Activated gamma-delta T cell treated with Interleukin-2 at 50 U/mL for 16 hours (primary cell): Measurements from ENCODE around the gene C6orf136.
A peak's percentile ranks its signal among the peaks of the same experiment; 100 is the strongest.

Experiments used
- DNase-seq: peaks from one replicate; pipeline ENCODE4 v3.0.0-alpha.2; 2020

Gene C6orf136

DNA sequence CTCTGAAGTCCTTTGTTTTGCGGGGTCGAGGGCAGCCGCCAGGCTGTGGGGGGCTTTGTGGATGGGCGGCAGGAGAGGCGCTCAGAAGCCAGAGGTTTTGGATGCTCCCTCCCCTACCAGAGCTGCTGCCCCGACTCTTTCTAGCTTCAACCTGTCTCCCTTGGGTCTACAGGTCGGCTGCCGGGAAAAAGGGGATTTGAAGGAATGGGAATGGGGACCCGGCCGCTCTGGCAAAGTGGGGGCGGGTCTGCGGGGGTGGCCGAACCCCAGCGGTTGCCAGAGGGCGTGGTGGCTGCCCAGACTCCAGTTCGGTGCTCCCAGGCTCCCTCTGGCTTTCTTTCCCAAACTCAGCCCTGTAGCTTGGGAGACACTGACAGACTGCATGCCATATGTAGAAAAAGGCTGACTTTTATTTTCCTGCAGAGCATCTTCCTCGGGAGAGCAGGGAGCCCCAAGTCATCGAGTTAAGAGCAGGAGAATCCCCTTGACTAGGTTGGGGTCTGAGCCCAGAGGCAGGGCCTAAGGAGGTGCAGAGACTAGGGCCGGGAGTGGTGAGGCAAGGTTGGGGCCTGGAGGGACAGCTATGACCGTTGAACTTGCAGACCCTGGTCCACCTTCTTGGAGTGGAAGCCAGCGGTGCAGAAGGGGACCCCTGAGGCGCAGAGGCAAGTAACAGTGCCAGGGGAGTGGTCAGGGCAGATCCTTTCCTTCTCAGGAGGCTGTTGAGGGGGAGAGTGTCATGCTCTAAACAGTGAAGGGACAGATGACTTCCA is 40.9 kb downstream of the C6orf136 start:
- DNase-seq = no peak

DNA sequence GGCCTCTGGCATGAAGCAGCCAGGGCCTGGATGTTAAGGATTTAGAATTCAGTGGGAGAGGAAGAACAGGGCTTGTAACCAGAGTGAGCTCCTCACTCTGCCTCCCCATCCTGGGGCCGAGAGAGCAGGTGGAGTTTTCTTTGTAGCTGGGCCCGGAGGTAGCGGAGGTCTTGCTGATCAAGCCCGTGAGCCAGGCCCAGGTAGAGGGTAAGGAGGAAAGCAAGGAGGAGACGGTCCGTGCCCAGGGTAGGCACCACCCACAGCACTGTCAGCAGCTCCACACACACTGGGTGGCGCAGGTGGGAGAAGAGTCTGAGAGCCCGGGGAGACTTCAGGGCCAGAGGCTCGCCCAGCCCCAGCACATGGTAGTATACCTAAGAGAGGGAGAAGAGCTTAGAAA is 41.6 kb downstream of the C6orf136 start:
- no peak for DNase-seq

GRCh38 chr6:30689022-30689865 is 42.3 kb downstream of the C6orf136 start:
- DNase-seq = no peak

- no peak for DNase-seq
These were observed 43.1 kb downstream of the C6orf136 start for GRCh38 chr6:30689985-30690384.

DNA sequence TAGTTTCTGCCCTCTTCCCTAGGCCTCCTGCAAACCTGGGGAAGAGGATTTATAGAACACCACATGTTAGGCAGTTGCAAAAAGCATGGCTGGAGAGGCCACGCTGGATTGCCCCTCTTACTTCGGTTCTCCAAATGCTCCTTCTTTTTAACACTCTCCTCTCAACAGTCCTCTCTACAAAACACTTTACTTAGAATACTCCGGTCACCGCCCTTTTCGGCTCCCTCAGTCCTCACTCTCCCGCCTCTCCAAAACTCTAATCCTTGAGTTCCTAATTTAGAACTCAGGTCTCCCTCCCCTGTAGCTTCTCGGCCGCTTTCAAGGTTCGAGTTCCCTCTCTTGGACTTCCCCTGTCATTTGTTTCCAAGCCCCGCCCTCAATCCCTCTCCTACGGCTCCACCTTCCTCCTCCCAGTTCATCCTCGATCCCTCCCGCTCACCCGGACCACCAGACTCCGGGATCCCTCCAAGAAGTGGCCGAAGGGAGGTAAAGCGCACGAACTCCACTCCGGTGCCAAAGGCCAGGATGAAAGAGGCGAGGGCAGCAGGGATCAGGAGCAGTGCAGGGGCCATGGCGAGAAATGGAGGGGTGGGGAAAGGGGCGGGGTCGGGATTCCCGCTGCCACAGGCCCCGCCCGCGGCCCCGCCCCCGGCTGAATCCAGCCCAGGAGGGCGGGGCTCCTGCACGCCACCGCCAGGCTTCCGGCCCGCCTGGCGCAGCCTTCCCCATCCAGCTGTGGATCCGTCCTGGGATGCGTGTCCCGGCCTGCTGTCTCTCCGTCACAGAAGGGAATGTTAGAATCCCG is 43.7 kb downstream of the C6orf136 start, which contains the start of gene NRM:
NRM (minus strand) TSS at position 582 of the 805 bp plus-strand sequence; CDS start at position 572, 10 bp downstream.
- peak; percentile 52 for DNase-seq

- DNase-seq = no peak
These were observed 44.4 kb downstream of the C6orf136 start for GRCh38 chr6:30691208-30691847.

DNA sequence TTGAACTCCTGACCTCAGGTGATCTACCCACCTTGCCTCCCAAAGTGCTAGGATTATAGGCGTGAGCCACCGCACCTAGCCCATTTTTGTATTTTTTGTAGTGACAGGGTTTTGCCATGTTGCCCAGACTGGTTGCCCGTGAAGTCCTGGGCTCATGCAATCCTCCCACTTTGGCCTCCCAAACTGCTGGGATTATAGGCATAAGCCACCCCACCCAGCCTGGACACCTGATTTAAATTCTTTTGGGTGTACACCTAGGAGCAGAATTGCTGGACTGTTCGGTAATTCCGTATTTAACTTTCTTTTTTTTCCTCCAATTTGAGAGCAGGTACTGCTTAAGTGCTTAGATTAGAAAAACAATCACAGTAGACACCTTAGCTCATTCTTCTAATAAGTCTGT is 49.5 kb downstream of the C6orf136 start:
- DNase-seq = no peak

- no peak for DNase-seq
These were observed 53.4 kb downstream of the C6orf136 start for GRCh38 chr6:30700340-30700739.
